ENCODE results near the gene MAP4.

Gene MAP4

DNA sequence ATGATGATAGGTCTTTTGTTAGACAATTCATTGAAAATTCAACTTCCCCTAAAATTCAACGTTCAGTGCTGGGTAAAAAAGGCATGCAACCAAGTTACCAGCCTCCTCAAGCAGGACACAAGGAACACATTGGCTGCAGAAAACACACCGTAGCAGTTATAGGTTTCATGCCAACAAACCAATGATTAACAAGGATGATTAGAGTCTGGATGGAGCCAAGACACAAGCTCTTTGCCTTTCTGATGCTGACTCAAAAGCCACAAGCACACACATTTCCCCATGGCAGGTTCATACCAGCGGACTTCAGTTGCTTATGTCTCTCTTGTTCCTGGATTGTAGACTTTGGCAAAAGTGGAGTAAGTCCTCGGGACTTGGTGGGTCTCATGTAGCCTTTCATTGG, 107.5 kb downstream of the MAP4 start:
- Histone ChIP-seq H3K9me3 (ENCODE audit: control insufficient read depth, low read depth, low read length) (no peaks in the 10 kb centered on the region), H3K27me3 (ENCODE audit: control insufficient read depth, insufficient read depth, low read length) (no peaks in the 10 kb centered on the region), H3K4me3 (ENCODE audit: low read length) (no peak overlapping the region), H3K9ac (ENCODE audit: low read length) (no peak overlapping the region), H3K27ac (ENCODE audit: low read length) (no peak overlapping the region), H3K4me1 (ENCODE audit: control insufficient read depth, low read depth, low read length) (no peaks in the 10 kb centered on the region), H3K36me3 (ENCODE audit: control insufficient read depth, low read depth, low read length) (peaks cover 12% of the 10 kb centered on the region)

DNA sequence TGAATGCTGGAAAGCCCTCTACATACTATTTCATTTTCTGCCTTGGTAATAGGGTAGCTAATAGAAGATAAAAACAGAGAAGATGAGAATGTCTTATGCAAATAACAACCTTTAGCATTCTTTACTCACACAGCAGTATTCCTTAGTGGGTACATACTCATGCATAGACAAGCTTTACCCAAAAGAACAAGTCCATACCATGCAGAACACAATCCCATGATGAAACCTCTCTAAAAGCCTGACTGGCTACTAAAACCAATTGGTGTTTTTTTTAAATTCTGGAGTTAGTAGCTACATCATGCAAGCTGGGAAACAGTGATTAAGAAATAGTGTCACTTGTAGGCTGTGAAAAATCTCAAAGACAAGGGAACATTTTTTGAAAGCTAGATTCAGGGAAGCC, 108.4 kb downstream of the MAP4 start:
- no peak overlapping the region for H3K4me3 ChIP-seq (ENCODE audit: low read length)
- no peaks in the 10 kb centered on the region for H3K9me3 ChIP-seq (ENCODE audit: control insufficient read depth, low read depth, low read length)
- no peaks in the 10 kb centered on the region for H3K4me1 ChIP-seq (ENCODE audit: control insufficient read depth, low read depth, low read length)
- no peak overlapping the region for H3K9ac ChIP-seq (ENCODE audit: low read length)
- peaks cover 9% of the 10 kb centered on the region for H3K36me3 ChIP-seq (ENCODE audit: control insufficient read depth, low read depth, low read length)
- no peak overlapping the region for H3K27ac ChIP-seq (ENCODE audit: low read length)
- H3K27me3 ChIP-seq (ENCODE audit: control insufficient read depth, insufficient read depth, low read length) = no peaks in the 10 kb centered on the region

GRCh38 chr3:47902746-47903145, 113.5 kb downstream of the MAP4 start:
- Histone ChIP-seq H3K27ac (ENCODE audit: low read length) (no peak overlapping the region), H3K4me1 (ENCODE audit: control insufficient read depth, low read depth, low read length) (no peaks in the 10 kb centered on the region), H3K9me3 (ENCODE audit: control insufficient read depth, low read depth, low read length) (no peaks in the 10 kb centered on the region), H3K27me3 (ENCODE audit: control insufficient read depth, insufficient read depth, low read length) (no peaks in the 10 kb centered on the region), H3K36me3 (ENCODE audit: control insufficient read depth, low read depth, low read length) (no peaks in the 10 kb centered on the region), H3K4me3 (ENCODE audit: low read length) (no peak overlapping the region), H3K9ac (ENCODE audit: low read length) (no peak overlapping the region)

GRCh38 chr3:47901280-47901833, 114.9 kb downstream of the MAP4 start:
- Histone ChIP-seq H3K27ac (ENCODE audit: low read length) (no peak overlapping the region), H3K4me1 (ENCODE audit: control insufficient read depth, low read depth, low read length) (no peaks in the 10 kb centered on the region), H3K27me3 (ENCODE audit: control insufficient read depth, insufficient read depth, low read length) (no peaks in the 10 kb centered on the region), H3K36me3 (ENCODE audit: control insufficient read depth, low read depth, low read length) (no peaks in the 10 kb centered on the region), H3K9me3 (ENCODE audit: control insufficient read depth, low read depth, low read length) (no peaks in the 10 kb centered on the region), H3K9ac (ENCODE audit: low read length) (no peak overlapping the region), H3K4me3 (ENCODE audit: low read length) (no peak overlapping the region)

DNA sequence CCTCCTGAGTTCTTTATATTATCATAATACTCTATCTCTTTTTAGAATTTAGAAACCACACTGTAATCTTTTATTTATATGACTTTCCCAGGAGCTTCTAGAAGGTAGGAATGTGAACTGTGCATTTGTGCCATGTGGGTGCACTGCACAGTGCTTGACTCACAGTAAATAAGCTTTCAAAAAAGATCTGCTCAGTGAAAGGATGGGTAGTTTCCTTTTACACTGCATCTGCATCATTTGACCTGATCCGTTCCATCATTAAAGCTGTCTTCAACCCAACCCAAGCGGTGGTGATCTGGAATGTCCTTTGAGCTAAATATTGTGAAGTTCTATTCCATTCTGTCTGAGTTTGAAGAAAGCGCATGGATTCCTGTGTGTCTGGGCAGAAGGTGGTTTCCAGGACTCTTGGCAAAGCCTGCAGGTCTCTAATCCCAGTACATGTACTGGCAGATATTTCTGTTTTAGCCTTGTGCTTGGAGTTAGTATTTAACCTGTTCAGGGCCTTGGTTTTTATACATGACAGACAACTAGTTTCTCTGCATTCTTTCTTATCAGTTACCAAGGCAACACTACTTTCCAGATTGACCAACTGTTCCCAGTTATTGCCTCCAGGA, 116.6 kb downstream of the MAP4 start:
- Histone ChIP-seq H3K4me1 (ENCODE audit: control insufficient read depth, low read depth, low read length) (no peaks in the 10 kb centered on the region), H3K9ac (ENCODE audit: low read length) (no peak overlapping the region), H3K36me3 (ENCODE audit: control insufficient read depth, low read depth, low read length) (no peaks in the 10 kb centered on the region), H3K27ac (ENCODE audit: low read length) (no peak overlapping the region), H3K4me3 (ENCODE audit: low read length) (no peak overlapping the region), H3K27me3 (ENCODE audit: control insufficient read depth, insufficient read depth, low read length) (no peaks in the 10 kb centered on the region), H3K9me3 (ENCODE audit: control insufficient read depth, low read depth, low read length) (no peaks in the 10 kb centered on the region)

GRCh38 chr3:47897954-47898353, 118.3 kb downstream of the MAP4 start:
- Histone ChIP-seq H3K4me1 (ENCODE audit: control insufficient read depth, low read depth, low read length) (peaks cover 11% of the 10 kb centered on the region), H3K36me3 (ENCODE audit: control insufficient read depth, low read depth, low read length) (no peaks in the 10 kb centered on the region), H3K4me3 (ENCODE audit: low read length) (no peak overlapping the region), H3K9ac (ENCODE audit: low read length) (no peak overlapping the region), H3K9me3 (ENCODE audit: control insufficient read depth, low read depth, low read length) (no peaks in the 10 kb centered on the region), H3K27me3 (ENCODE audit: control insufficient read depth, insufficient read depth, low read length) (no peaks in the 10 kb centered on the region), H3K27ac (ENCODE audit: low read length) (no peak overlapping the region)

DNA sequence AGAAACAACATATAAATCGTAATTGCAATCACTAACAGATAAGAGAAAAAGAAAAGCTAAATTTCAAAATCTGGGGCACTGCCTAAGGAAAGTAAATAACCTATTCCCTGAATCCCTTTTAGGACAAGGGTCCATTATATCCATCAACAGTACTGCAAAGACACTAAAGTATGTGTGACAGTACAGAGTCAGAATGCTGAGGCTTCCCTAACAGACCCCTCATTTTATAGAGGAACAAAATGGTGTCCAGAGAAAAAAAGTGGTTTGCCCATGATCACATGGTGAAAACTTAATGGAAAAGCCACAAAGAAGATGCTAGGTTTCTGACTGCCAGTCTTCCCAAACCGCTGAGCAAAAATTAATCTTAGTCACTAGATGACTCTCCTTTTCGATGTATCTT, 119.5 kb downstream of the MAP4 start:
- H3K4me1 ChIP-seq (ENCODE audit: control insufficient read depth, low read depth, low read length) = peaks cover 23% of the 10 kb centered on the region
- no peaks in the 10 kb centered on the region for H3K36me3 ChIP-seq (ENCODE audit: control insufficient read depth, low read depth, low read length)
- H3K27ac ChIP-seq (ENCODE audit: low read length) = no peak overlapping the region
- H3K9me3 ChIP-seq (ENCODE audit: control insufficient read depth, low read depth, low read length) = no peaks in the 10 kb centered on the region
- no peak overlapping the region for H3K4me3 ChIP-seq (ENCODE audit: low read length)
- H3K9ac ChIP-seq (ENCODE audit: low read length) = no peak overlapping the region
- no peaks in the 10 kb centered on the region for H3K27me3 ChIP-seq (ENCODE audit: control insufficient read depth, insufficient read depth, low read length)

- Histone ChIP-seq H3K27me3 (ENCODE audit: control insufficient read depth, insufficient read depth, low read length) (no peaks in the 10 kb centered on the region), H3K36me3 (ENCODE audit: control insufficient read depth, low read depth, low read length) (no peaks in the 10 kb centered on the region), H3K9ac (ENCODE audit: low read length) (no peak overlapping the region), H3K27ac (ENCODE audit: low read length) (no peak overlapping the region), H3K4me1 (ENCODE audit: control insufficient read depth, low read depth, low read length) (peaks cover 36% of the 10 kb centered on the region), H3K4me3 (ENCODE audit: low read length) (no peak overlapping the region), H3K9me3 (ENCODE audit: control insufficient read depth, low read depth, low read length) (no peaks in the 10 kb centered on the region)
Observed at GRCh38 chr3:47895241-47895640, 121.0 kb downstream of the MAP4 start.

- no peaks in the 10 kb centered on the region for H3K9me3 ChIP-seq (ENCODE audit: control insufficient read depth, low read depth, low read length)
- peaks cover 49% of the 10 kb centered on the region for H3K4me1 ChIP-seq (ENCODE audit: control insufficient read depth, low read depth, low read length)
- no peaks in the 10 kb centered on the region for H3K27me3 ChIP-seq (ENCODE audit: control insufficient read depth, insufficient read depth, low read length)
- H3K4me3 ChIP-seq (ENCODE audit: low read length) = no peak overlapping the region
- no peak overlapping the region for H3K27ac ChIP-seq (ENCODE audit: low read length)
- H3K36me3 ChIP-seq (ENCODE audit: control insufficient read depth, low read depth, low read length) = no peaks in the 10 kb centered on the region
- no peak overlapping the region for H3K9ac ChIP-seq (ENCODE audit: low read length)
Observed at GRCh38 chr3:47892286-47893040, 123.8 kb downstream of the MAP4 start.

DNA sequence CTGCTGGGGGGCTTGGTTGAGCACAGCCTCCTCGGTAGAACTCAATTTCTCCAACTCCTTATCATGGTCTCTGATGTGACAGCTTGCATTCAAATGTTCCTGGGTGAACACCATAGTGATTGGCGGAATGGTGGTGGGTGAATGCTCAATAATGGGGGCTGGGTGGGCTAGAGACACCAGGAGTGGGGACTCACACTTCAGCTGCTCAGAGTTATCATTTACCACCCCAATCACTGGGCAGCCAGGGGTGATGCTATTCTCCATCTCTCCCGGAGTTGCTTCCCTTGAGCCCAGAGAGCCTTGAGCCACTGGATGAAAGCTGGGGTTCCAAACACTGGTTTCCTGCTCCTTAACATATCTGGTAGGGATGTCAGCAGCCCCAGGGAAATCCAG, 124.6 kb downstream of the MAP4 start:
- H3K27me3 ChIP-seq (ENCODE audit: control insufficient read depth, insufficient read depth, low read length) = no peaks in the 10 kb centered on the region
- H3K9ac ChIP-seq (ENCODE audit: low read length) = no peak overlapping the region
- H3K4me3 ChIP-seq (ENCODE audit: low read length) = no peak overlapping the region
- H3K27ac ChIP-seq (ENCODE audit: low read length) = no peak overlapping the region
- no peaks in the 10 kb centered on the region for H3K36me3 ChIP-seq (ENCODE audit: control insufficient read depth, low read depth, low read length)
- H3K9me3 ChIP-seq (ENCODE audit: control insufficient read depth, low read depth, low read length) = no peaks in the 10 kb centered on the region
- H3K4me1 ChIP-seq (ENCODE audit: control insufficient read depth, low read depth, low read length) = peaks cover 49% of the 10 kb centered on the region

DNA sequence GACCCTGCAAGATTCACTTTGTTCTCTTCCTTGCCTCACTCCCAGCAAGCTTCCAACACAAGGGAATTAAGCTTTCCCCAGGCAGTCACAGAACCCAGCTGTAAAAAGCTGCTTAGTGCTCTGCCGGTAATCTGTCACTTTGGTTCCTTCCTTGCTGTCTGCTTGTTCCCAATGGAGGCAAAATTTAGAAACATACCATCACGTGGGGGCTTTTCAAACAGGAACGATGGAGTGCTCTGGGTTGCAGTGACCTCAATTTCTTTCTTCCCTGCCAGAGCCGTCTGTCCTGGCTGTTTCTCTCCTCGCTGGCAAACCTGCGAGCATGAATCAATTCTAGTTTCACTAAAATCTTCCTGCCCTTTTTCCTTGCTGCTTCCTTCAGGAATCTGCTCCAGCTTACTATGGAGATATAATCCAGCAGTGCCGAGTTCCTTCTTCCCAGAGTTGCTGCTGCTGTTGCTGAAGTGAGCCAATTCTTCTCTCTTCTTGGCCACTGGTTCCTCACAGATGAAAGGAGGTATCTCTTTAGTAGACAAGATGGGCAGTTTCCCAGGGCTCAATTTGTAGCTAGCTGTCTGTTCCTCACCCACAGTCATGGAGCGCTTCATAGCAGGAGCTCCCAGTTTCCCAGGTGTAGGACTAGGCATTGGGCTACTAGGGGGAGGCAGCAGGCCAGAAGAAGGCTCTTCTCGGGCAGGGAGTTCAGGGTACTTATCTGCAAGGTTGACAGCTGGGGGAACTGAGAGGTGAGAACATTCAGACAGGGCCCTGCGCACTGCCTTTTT, 125.2 kb downstream of the MAP4 start:
- Histone ChIP-seq H3K4me3 (ENCODE audit: low read length) (peak overlapping the region; percentile 43), H3K9ac (ENCODE audit: low read length) (peak overlapping the region; percentile 80), H3K9me3 (ENCODE audit: control insufficient read depth, low read depth, low read length) (no peaks in the 10 kb centered on the region), H3K27ac (ENCODE audit: low read length) (peak overlapping the region; percentile 59), H3K36me3 (ENCODE audit: control insufficient read depth, low read depth, low read length) (no peaks in the 10 kb centered on the region), H3K4me1 (ENCODE audit: control insufficient read depth, low read depth, low read length) (peaks cover 49% of the 10 kb centered on the region), H3K27me3 (ENCODE audit: control insufficient read depth, insufficient read depth, low read length) (no peaks in the 10 kb centered on the region)

Data from iPS-18a (cell line).